ENCODE results near the gene GABPB2. TPM values are rescaled to one million over a fixed set of nuclear protein-coding genes. Genes with fewer than 3 reads are reported as not detected.

GABPB2 gene
- total RNA-seq, 1 donor from 2014 or later: 6.1 TPM

DNA sequence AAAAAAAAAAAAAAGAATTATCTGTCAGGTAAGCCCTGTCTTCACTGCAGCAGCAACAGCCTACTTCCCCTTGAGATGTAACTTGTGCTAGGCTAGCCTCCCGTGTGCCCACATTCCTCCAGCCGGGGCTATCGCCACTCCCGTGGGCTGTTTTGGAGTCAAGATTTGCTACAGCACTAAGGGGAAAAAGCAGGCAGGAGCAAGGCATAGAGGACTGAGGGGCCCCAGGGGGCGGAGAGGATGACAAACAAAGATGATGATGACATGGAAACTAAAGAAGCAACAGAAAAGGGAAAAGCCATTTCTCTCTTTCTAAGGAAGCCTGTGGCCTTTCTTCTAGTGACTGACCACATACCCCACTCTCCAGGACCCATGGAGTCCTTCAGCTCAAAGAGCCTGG, 87.8 kb downstream of the GABPB2 start:
- Mint-ChIP-seq H3K4me1 (peaks cover 9% of the 10 kb centered on the region), H3K9me3 (no peaks in the 10 kb centered on the region), H3K27ac (ENCODE audit: unreplicated experiment) (no peak overlapping the region), H3K4me3 (no peak overlapping the region), H3K27me3 (ENCODE audit: low read depth) (no peaks in the 10 kb centered on the region), H3K36me3 (ENCODE audit: low read depth) (peaks cover 3% of the 10 kb centered on the region)
- DNase-seq (ENCODE audit: low read depth, low spot score): no peak
- TF ChIP-seq, protein P1, sequence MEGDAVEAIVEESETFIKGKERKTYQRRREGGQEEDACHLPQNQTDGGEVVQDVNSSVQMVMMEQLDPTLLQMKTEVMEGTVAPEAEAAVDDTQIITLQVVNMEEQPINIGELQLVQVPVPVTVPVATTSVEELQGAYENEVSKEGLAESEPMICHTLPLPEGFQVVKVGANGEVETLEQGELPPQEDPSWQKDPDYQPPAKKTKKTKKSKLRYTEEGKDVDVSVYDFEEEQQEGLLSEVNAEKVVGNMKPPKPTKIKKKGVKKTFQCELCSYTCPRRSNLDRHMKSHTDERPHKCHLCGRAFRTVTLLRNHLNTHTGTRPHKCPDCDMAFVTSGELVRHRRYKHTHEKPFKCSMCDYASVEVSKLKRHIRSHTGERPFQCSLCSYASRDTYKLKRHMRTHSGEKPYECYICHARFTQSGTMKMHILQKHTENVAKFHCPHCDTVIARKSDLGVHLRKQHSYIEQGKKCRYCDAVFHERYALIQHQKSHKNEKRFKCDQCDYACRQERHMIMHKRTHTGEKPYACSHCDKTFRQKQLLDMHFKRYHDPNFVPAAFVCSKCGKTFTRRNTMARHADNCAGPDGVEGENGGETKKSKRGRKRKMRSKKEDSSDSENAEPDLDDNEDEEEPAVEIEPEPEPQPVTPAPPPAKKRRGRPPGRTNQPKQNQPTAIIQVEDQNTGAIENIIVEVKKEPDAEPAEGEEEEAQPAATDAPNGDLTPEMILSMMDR (conservative IDR thresholded peaks at IDR 0.05): no peak

DNA sequence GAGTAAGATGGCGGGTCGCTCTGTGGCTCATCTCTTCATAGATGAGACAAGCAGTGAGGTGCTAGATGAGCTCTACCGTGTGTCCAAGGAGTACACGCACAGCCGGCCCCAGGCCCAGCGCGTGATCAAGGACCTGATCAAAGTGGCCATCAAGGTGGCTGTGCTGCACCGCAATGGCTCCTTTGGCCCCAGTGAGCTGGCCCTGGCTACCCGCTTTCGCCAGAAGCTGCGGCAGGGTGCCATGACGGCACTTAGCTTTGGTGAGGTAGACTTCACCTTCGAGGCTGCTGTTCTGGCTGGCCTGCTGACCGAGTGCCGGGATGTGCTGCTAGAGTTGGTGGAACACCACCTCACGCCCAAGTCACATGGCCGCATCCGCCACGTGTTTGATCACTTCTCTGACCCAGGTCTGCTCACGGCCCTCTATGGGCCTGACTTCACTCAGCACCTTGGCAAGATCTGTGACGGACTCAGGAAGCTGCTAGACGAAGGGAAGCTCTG, 88.2 kb downstream of the GABPB2 start:
- no peak overlapping the region for H3K4me3 Mint-ChIP-seq
- no peaks in the 10 kb centered on the region for H3K9me3 Mint-ChIP-seq
- peaks cover 3% of the 10 kb centered on the region for H3K36me3 Mint-ChIP-seq (ENCODE audit: low read depth)
- H3K27me3 Mint-ChIP-seq (ENCODE audit: low read depth): no peaks in the 10 kb centered on the region
- no peak overlapping the region for H3K27ac Mint-ChIP-seq (ENCODE audit: unreplicated experiment)
- no peak for DNase-seq (ENCODE audit: low read depth, low spot score)
- TF ChIP-seq, protein P1 (conservative IDR thresholded peaks at IDR 0.05): no peak
- peaks cover 9% of the 10 kb centered on the region for H3K4me1 Mint-ChIP-seq

DNA sequence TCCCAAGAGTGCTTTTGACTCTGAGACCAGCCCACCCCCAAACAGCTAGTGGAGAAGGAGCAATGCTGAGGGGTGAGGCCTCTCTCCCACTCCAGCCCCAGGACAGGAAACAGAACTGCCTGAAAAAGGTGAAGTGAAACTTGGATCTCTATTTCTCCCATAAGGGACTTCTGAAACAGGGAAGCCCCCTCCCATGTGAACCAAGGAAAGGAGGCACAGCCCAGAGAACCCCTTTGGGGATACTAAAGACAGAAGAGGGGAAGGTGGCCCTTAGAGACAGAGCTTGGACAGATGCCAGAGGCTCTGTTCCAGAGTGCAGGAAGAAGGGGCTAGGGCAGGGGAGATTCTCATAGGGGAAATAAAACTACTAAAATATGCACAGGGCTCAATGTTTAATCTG, 88.8 kb downstream of the GABPB2 start:
- Mint-ChIP-seq H3K27ac (ENCODE audit: unreplicated experiment) (no peak overlapping the region), H3K36me3 (ENCODE audit: low read depth) (peaks cover 3% of the 10 kb centered on the region), H3K9me3 (no peaks in the 10 kb centered on the region), H3K4me3 (no peak overlapping the region), H3K27me3 (ENCODE audit: low read depth) (no peaks in the 10 kb centered on the region), H3K4me1 (peaks cover 13% of the 10 kb centered on the region)
- DNase-seq (ENCODE audit: low read depth, low spot score): no peak
- TF ChIP-seq, protein P1 (conservative IDR thresholded peaks at IDR 0.05): no peak

DNA sequence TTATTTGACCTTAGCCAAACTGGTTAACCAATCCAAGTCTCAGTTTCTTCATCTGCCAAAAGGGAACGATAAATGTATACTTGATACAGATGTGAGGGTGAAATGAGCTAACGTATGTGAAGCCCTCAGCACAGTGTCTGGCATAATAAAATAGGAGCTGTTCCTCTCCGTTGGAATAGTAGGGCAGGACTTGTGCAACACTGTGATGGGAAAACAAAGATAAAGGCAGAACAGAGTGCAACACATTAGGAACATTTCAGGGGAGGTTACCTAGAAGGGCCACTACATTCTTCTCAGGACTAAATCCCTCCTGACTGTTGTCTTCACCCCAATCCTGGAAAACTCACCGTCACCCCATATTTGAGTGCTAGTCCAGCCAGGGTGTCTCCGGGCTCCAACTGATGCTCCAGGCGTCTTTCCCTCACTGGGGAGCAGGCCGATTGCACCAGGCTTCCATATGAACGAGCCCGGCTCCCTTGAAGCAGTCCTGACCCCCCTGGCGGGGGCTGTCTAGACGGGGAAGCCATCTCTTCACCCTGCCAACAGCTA, 94.2 kb downstream of the GABPB2 start:
- Mint-ChIP-seq H3K9me3 (no peaks in the 10 kb centered on the region), H3K27me3 (ENCODE audit: low read depth) (peaks cover 3% of the 10 kb centered on the region), H3K4me3 (peak overlapping the region; percentile 93), H3K36me3 (ENCODE audit: low read depth) (peaks cover 6% of the 10 kb centered on the region), H3K4me1 (peaks cover 28% of the 10 kb centered on the region), H3K27ac (ENCODE audit: unreplicated experiment) (peak overlapping the region; percentile 91)
- no peak for DNase-seq (ENCODE audit: low read depth, low spot score)
- TF ChIP-seq, protein P1 (conservative IDR thresholded peaks at IDR 0.05): no peak

DNA sequence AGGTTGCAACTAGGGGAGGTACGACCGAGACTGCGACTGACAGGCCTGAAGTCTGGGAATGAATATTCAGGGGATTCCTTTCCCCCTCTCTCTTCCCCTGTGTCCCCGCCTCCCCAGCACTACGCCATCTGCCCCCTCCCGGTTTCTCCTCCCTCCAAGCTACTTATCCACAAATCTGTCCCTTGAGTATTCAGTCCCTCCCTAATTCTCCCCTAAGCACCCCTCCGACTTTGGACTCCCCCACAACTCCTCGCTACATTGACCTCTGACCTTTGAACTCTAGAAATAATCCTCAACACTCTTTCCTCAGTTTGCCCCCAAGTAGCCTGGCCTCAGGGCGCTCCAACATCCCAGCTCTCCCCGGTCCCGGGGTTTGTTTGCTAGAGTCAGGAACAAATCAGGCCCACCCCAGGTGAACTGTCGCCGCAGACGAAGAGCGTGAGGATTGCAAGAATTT, 94.7 kb downstream of the GABPB2 start:
- H3K36me3 Mint-ChIP-seq (ENCODE audit: low read depth): peaks cover 6% of the 10 kb centered on the region

More for the DNA sequence above, 94.7 kb downstream of the GABPB2 start:
- H3K27me3 Mint-ChIP-seq (ENCODE audit: low read depth): peaks cover 3% of the 10 kb centered on the region
- TF ChIP-seq, protein P1 (conservative IDR thresholded peaks at IDR 0.05): no peak
- H3K9me3 Mint-ChIP-seq: no peaks in the 10 kb centered on the region
- peaks cover 28% of the 10 kb centered on the region for H3K4me1 Mint-ChIP-seq
- peak overlapping the region; percentile 93 for H3K4me3 Mint-ChIP-seq
- DNase-seq (ENCODE audit: low read depth, low spot score): peak; percentile 35
- H3K27ac Mint-ChIP-seq (ENCODE audit: unreplicated experiment): peak overlapping the region; percentile 91

All from neural crest cell (in vitro differentiated cells).